ENCODE data around the gene PNMT.

DNA sequence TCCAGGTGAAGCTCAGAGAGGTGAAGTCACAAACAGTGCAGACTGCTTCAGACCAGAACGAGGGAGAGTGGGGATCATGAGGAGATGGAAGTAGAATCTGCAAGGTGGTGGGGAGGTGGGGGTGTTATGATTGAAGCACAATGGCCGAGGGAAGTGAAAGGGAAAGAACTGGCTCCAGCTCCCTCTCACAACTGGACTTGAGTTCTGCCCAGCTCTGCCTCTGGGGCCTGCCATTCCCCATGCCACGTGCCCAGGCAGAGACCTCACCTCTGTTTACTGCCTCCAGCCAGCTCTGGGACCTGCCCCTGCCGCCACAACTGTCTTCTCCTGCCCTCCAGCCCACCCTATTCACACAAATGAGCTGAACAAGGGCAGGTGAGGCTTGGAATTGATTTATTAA is 2.5 kb downstream of the PNMT start:
- TF ChIP-seq, protein P1, sequence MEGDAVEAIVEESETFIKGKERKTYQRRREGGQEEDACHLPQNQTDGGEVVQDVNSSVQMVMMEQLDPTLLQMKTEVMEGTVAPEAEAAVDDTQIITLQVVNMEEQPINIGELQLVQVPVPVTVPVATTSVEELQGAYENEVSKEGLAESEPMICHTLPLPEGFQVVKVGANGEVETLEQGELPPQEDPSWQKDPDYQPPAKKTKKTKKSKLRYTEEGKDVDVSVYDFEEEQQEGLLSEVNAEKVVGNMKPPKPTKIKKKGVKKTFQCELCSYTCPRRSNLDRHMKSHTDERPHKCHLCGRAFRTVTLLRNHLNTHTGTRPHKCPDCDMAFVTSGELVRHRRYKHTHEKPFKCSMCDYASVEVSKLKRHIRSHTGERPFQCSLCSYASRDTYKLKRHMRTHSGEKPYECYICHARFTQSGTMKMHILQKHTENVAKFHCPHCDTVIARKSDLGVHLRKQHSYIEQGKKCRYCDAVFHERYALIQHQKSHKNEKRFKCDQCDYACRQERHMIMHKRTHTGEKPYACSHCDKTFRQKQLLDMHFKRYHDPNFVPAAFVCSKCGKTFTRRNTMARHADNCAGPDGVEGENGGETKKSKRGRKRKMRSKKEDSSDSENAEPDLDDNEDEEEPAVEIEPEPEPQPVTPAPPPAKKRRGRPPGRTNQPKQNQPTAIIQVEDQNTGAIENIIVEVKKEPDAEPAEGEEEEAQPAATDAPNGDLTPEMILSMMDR (IDR thresholded peaks at IDR 0.05; ENCODE audit: poor library complexity, severe bottlenecking), result no peak
- TF ChIP-seq EZH2 (IDR thresholded peaks at IDR 0.05; ENCODE audit: borderline replicate concordance, insufficient read depth, low read length, poor library complexity, severe bottlenecking) (no peak), RAD21 (conservative IDR thresholded peaks at IDR 0.05) (no peak)

Data from neural cell (in vitro differentiated cells).